ENCODE measurements around the gene GYG1.
A peak's percentile ranks its signal among the peaks of the same experiment; 100 is the strongest.
"Not testable (repeated sequence)": the region's sequence is repeated elsewhere in the genome, so short reads cannot be mapped to it uniquely, and the experiment has no call there.

GYG1 gene

DNA sequence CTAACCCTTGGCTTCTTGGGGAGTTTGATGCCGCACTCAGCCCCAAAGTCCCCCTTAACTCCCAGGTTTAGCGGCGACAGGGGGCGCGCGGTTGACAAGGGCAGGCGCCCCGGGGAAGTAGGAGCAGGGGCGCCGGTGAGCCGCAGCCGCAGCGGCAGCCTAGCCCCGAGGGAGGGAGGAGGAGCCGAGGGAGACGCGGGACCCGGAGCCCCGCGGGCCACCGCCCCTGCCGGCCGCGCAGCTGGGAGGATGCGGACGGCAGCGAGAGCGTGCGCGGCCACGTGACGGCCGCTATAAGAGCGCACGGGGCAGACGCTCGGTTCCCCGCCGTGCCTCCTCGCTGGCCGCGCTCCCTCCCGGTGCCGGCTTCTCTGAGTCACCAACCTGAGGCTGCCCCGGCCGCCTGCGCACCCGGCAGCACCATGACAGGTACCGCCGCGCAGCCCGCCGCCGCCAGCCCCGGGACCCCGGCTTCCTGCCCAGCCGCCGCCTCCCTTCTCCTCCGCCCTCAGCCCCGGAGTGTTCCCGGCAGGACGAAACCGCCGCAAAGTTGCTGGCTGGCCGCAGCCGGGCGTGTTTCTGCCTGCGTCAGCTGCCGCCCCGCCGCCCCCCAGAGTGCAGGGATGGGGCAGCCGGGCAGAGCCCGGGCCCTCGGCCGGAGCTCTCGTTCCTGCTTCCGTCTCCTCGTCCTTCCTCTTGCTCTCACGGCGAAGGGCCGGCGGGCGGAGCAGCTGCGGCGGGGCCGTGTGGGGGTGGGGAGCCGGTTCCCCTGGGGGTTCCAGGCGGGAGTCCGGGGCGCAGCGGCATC lies at the start of gene GYG1:
TSS of gene GYG1 (plus strand) at position 322 of the 808 bp plus-strand sequence. CDS start at position 423, 101 bp downstream.
- peak in 13 of 14 donors; percentile 25 to 85 (median 73) for DNase-seq

GRCh38 chr3:148943506-148944205 lies 47.7 kb upstream of the GYG1 start:
- DNase-seq: peak in 3 of 14 donors; percentile 9 to 92 (median 19)

DNA sequence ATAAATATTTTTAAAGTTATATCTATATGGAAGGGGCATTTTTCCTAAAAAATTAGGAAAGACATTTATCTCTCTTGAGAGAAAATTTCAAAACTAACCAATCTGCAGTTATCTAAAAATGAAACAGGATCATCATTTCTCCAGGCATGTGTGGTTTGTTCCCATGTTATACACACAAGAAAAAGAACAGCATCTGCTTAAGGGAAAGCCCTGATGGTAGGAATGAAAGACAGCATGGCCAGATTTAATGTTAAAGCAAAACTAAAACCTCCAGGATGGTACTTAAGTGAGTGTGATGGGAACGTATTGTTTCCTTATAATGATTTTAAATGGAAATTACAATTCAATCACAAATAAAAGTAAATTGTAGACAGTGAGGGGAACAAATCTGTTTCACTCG lies 46.2 kb upstream of the GYG1 start:
- DNase-seq: no peak

DNA sequence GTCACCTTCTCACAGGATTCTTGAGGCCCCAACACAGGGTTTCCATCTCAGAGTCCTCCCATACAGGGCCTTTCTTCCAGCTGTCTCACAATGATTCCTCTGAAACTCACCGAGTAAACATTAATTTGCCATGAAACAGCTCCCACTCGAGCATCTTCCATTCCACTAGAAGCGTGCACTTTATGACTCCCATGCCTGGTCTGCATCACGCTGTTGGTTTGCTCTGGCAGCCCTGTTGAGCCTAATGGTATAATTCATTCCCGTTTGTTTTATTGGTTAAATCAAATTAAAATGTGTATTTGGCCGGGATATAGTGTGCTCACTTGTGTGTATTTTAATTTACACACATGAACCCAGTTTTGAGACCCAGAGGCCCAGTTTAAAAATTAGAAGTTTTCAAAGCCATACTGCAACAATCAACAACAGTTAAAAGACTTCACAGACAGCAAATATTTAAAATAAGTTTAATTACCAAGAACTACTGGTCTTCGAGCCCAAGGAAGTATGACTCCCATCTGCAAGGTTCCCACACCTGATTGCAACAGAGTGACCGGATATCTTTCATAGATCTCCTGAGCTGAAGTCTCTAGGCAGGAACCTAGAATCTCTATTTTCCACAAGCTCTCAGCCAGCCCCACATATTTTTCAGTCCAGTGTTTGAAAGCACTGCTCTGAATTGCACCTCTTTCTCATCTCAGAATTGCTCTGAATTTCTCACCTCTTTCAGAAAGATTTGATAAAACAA lies 42.3 kb upstream of the GYG1 start:
- no peak for DNase-seq

DNA sequence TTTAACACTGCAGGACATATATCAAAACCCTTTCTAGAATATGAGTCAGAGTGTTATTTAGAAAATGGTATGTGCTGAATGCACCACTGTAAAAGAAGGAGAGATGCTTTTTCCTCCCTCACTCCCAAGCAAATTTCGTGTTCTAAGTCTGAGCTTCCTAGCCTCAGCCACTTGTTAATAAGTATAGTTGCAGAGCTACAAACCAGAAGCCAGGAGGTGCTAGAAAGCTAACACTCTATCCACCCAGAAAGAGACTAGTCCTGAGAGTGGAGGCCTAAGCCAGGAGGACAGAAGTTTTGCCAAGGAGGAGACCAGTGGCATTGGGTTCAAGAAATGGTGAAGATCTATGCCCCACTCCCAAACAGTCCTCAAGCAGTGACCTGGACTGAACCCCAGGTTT lies 40.5 kb upstream of the GYG1 start:
- no peak for DNase-seq

DNA sequence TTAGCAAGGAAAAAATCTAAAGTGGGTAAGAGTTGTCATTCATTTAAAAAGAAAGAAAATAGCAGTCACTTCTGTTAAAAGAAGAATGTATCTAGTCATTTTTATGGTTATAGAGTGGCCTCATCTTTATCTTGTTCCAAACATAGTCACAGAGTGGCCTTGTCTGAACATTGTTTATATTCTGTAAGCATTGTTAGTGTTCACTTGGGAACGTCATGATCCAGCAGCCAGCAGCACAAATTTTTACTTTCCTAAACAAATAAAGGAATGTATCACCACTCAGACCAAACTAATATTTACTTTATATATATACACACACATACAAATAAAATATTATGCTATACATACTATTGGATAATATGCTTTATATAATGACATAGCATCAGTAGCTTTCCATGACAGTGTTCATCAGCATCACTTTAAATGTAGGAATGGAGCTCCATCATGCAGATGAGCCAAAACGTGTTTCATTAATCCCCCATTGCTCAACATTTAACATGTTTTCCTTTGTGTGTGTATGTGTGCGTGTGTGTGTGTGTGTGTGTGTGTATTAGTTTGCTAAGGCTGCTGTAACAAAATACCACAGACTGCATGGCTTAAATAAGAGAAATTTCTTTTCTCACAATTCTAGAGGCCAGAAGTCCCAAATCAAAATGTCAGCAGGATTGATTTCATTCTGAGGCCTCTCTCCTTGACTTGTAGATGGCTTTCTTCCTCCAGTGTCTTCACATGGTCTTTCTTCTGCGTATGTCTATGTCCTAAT lies 39.6 kb upstream of the GYG1 start:
- DNase-seq: no peak

DNA sequence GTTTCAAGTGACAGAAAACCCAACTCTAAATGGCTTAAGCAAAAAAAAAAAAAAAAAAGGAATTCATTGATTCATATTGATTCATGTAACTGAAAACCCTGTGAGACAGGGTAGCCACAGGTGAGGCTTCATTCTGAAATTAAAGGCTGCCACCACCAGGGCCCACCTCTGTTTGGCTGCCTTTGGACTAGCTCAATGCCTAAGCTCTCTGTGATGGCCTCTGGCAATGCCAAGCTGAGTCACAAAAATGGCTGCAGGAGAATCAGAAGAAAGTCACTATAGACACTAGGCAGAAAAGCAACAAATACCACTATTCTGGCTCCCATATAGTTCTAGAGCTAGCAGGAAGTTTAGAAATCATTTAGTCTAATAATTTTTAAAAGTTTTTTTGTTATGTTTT lies 38.2 kb upstream of the GYG1 start:
- DNase-seq: no peak

GRCh38 chr3:148954981-148955380 lies 36.4 kb upstream of the GYG1 start:
- DNase-seq: no peak

DNA sequence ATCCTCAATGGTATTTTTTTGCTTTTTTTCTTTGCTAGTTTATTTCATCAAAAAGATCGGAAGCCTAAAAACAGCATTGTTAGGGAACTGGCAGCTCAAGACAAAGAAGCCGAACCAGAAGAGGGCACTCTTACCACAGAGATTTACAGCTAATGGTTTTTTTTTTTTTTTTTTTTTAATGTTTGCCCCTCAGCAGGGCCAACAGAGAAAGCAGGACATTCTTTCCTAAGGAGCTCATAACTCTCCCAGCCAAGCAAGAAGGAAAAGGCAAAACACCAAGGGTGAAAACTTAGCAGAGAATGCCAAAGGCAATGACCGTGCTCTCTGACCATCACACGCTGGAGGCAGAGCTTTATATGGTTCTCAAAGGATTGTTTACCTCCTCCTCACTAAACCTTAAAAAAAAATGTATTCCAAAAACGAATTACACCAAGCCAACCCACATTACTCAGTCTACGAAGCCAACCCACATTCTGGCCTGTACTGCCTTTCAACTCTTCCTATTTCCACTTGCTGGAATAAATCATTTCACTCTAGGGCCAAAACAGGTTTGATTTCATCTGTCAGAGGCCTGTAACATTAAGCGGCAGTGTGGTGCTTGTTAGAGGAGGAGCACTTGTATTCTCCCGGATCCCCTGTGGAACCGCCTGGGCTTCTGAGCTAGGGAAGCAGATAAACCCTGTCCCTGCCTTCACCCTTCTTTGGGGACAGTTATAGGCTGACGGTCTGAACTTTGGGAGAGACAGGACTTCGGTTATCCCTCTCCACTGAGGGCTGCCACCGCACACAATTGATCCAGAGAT lies 35.6 kb upstream of the GYG1 start:
- peak in 3 of 14 donors; percentile 18 to 38 (median 31) for DNase-seq

DNA sequence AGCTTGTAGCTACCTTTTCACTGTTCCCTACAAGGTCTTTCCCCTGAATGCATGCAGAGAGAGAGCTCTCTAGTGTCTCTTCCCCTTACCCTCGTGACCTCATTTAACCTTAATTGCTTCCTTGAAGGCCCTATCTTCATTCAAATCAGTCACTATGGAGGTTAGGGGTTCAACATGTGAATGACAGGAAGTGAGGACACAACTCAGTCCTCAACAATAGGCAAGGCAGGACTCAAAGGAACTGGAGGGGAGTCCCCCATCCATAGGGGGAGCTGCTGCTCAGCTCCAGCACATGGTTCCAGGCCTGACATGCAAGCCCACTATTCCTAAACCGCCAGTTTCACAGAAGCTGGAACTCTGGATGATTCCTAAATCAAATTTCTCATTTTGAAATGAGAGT lies 33.8 kb upstream of the GYG1 start:
- DNase-seq: no peak

GRCh38 chr3:148958696-148959095 lies 32.6 kb upstream of the GYG1 start:
- DNase-seq: no peak

- no peak for DNase-seq
Observed at GRCh38 chr3:148962513-148962912, 28.8 kb upstream of the GYG1 start.

DNA sequence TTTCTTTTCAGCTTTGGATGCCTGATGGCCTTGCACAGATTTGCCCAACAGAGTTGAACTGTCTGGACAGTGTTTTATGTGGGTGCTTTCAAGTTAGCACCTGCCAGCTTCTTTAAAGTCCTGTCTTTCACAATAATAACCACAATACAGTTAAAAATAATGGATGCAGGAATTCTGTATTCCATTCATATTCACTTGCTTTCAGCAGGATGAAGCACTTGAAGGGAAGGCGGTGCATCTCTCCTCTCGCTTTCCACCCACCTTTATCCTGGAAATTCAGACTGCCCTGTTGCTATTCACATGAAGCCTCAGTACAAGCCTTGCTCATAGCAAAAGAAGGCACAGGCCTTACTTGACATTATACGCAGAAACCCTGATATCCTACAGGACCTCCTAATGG lies 26.5 kb upstream of the GYG1 start:
- no peak for DNase-seq

DNA sequence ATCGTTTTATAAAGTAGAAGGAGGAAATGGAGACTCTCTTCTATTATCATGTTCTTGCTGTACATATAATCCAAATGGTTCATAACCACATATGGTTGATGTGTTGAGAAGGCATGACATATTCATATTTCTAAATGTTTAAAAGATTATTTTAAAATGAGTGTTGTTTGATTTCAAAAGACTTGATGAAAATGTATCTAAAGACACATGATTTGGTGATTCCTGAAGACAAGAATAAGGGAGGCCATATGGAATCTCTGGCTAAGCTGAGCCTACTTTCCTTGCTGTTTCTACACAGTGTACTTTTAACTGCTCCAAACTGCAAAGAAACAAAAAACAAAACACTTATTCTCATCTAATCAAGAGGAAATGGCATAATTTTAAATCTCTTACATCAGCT lies 23.0 kb upstream of the GYG1 start:
- no peak for DNase-seq

DNA sequence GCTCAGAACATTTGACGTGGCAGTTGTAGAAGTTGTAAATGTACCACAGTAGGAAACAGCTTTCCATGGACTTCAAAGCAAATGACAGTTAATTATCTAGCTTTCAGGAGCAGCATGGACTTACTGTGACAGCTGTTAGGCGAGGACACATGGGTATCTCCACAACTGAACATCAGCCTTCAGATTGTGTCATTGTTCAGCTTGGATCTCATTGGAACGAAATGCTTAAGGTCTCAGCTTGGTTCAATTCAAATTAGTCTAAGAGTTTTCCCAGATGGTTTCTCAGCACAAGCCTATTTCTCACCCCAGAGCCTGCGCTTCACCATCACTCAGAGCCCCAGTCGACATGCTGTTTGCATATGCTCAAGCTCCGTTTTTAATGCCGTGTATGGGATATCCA lies 21.1 kb upstream of the GYG1 start:
- no peak for DNase-seq

- peak in 1 of 14 donors; percentile 14 for DNase-seq
Observed at GRCh38 chr3:148971401-148972163, 19.8 kb upstream of the GYG1 start.

DNA sequence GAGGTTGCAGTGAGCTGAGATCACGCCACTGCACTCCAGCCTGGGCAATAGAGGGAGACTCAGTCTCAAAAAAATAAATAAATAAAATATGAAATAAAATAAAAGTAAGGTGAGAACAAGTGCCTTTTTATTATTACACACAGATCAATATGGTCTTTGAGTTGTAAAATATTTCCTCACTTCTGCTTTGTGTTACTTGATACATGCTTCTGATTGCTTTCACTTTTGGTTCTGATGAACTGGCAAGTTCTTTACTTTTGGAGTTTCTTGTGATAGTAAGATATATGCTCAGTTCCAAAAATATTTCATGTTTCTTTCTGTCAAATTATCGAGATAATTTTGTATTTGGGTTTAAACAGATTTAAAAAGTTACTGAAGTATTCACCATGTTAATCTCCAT lies 16.6 kb upstream of the GYG1 start:
- no peak for DNase-seq

DNA sequence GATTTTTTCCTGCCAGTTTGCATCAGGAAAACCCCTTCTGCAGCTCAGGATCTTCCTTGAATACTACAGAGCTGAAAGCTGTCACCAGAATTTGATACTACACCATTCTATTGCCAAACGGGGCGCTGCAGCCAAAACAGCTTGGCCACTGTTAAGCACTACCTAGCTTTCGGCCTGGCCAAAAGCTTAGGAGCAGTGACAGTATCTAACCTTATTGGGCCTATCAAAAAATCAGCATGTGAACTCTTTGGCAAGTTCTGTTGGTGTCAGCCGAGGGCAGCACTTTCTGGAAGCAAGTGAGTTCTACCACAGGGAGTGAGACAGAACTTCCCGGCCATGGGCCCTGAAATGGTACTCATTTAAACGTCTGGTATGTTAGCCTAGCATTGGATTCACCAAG lies 16.1 kb upstream of the GYG1 start:
- DNase-seq: no peak

- DNase-seq: no peak
Observed at GRCh38 chr3:148975696-148976095, 15.6 kb upstream of the GYG1 start.

- no peak for DNase-seq
Observed at GRCh38 chr3:148981273-148981672, 10.1 kb upstream of the GYG1 start.

DNA sequence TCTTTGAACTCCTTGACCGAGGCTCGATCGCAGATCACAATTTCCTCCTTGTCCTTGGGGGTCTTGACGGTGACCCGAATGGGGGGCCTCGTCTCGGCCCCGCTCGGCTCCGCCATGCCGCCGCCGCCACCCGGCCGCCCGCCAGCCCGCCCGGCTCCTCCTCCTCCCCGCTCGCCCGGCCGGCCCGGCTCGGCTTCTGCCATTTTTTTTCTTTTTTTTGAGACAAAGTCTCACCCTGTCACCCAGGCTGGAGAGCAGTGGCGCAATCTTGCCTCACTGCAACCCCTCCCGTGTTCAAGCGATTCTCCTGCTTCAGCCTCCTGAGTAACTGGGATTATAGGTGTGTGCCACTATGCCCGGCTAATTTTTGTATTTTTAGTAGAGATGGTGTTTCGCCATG lies 3.8 kb upstream of the GYG1 start:
- not testable (repeated sequence) for DNase-seq
